ENCODE results near the gene GLB1L.
"Not testable (repeated sequence)": the region's sequence is repeated elsewhere in the genome, so short reads cannot be mapped to it uniquely, and the experiment has no call there.

Gene GLB1L

DNA sequence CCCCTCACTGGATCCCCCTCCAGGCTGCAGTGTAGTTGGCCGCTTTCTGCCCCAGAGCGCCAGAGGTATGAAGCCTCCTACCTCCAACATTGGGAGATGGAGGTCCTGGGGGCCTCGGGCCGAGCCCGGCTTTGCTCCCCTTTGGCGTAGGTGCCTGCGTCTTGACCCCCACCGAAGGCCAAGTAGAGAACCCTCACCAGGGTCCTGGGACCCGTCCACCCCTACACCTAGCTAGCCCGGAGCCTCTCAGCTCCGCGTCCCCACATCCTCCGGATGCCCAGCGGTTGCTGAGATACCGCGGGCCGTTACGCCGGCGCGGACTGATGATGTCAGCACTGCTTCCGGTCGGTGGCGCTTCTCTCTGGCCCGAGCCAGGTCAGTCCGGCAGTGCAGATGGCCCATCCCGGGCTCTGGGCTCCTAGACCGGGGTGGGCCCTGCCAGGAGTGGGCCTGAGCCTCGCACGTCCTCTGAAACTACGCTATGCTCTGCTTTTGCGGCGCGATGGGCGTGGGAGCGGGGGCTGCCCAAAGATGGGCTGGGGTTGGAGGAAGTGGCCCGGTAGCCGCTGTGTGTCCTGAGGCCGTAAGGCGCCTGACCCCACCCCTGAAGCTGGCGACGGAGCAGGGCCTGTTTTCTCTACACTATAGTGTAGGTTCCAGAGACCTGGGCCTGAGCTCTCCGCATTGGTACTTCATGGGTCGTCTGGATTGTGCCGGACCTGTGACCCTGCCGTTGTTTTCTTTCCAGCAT is at the start of gene GLB1L, which contains the start of gene STK16:
TSS of gene GLB1L (minus strand) at position 297 of the 751 bp plus-strand sequence. CDS start 1,871 bp downstream, outside the sequence.
TSS of gene STK16 (plus strand) at position 332 of the 751 bp plus-strand sequence. CDS start 521 bp downstream, outside the sequence.
- peak; percentile 79 to 80 for DNase-seq

DNA sequence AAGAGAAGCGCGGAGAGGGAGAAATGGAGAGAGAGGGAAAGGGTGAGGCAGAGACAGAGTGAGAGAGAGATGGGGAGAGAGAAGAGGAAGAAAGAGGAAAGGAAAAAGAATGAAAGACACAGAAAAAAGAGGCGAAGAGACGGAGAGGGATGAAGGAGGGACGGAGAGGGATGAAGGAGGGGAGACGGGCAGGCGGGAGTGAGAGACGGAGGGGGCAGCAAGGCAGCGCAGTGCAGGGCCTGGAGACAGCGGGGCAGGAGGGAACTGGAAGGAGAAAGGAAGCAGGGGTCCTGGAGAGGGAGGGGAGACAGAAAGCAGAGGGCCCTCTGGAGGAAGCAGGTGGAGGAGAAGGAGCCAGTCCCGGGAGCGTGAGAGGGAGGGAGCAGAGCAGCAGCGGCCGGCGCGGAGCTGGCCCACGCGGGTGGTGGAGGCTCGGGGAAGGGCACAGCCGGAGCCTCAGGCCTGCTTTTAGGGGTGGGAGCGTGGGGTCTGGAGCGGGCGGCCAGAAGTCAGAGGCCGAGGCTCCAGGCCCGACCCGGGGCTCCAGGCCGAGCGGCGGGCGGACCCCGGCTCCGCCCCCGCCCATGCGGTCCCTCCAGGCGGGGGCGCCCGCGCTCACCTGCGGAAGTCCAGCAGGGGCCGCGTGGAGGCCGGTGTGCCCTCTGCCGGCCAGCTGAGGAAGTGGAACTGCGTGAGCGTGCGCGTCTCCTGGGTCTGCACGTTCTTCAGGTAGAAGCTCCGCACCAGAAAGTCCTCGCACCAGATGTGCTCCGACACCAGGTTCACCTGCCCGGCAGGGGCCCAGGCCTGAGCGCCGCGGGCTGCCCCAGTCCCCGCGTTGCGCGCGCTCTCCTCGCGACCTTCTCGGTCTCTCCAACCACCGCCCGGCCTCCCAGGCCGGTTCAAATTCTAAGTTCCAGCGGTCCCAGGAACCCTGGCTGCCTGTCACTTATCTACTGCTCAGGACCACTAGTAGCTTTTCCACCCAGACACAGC is 49.4 kb upstream of the GLB1L start:
- peak; percentile 84 to 85 for DNase-seq

DNA sequence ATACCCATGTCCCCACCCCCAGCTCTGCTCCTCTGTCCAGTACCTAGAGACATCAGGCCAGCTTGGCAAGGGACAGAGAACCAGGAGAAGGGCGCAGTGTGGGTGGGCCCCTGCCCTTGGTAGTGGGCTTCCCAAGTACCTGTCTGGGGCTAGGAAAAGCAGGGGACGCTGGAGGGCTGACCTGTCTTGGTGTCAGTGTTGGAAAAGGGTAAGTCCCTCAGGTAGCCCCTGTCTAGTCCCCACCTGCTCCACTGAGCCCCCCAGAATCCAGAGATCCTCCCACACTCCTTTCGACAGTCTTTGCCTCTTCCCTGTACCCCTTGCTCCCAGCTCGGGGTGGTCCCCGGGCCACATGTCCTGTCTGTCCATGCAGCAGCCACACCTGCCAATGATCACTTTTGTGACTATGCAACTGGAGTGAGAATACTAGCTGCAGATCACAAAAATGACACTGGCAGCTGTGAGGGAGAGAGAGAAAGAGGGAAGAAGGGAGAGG is 48.5 kb upstream of the GLB1L start:
- no peak for DNase-seq

DNA sequence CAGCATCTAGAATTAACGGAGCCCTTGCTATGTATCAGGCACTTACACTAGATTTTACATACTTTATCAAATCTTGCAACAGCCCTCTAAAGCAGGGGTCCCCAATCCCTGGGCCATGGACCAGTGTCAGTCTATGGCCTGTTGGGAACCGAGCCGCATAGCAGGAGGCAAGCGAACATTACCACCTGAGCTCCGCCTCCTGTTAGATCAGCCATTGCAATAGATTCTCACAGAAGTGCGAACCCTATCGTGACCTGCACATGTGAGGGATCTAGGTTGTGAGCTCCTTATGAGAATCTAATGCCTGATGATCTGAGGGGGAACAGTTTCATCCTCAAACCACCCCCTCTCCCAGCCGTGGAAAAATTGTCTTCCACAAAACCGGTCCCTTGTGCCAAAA is 47.4 kb upstream of the GLB1L start:
- no peak for DNase-seq

DNA sequence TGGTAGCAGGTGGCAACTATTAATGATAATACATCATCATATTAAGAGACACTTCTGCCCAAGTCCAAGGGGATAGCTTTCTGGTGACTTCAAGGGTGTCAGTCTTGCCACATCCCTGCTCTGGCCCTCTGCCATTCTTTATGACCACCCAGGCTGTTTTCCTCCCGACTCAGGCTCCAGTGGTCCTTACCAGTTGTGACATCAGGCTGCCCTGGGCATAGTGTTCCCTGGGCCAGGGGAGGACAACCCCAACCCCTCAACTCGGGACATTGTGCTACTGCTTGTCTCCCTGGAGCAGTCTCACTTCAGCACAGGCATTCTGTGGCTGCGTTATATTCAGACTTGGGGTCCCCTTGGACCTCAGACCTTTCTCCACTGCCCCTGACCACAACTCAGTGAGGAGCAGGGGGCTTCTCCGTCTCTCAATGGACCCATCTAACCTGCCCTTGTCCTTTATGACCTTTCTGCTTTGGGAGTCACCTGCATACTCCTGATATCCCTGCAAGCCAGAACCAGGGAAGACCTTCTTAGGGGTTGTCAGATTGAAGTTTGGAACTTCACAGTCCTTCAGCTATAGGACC is 46.8 kb upstream of the GLB1L start:
- DNase-seq: no peak

DNA sequence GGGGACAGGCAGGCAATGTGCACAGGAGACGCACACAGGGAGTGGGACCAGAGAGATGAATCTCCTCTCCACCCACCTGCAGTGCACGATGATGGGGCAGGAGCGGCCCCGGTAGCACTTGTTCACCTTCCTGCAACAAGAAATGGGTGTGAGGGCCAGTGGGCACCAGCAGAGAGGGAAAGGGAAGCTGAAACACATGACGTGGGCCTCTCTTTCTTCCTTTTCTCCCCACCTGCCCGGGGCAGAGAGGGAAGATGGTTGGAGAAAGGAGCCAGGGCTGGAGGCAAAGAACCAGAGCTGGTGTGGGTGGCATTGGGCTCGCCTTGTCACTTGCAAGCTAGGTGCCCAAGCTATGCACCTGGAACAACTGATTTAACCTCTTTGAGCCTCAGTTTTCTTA is 46.1 kb upstream of the GLB1L start:
- DNase-seq: no peak

DNA sequence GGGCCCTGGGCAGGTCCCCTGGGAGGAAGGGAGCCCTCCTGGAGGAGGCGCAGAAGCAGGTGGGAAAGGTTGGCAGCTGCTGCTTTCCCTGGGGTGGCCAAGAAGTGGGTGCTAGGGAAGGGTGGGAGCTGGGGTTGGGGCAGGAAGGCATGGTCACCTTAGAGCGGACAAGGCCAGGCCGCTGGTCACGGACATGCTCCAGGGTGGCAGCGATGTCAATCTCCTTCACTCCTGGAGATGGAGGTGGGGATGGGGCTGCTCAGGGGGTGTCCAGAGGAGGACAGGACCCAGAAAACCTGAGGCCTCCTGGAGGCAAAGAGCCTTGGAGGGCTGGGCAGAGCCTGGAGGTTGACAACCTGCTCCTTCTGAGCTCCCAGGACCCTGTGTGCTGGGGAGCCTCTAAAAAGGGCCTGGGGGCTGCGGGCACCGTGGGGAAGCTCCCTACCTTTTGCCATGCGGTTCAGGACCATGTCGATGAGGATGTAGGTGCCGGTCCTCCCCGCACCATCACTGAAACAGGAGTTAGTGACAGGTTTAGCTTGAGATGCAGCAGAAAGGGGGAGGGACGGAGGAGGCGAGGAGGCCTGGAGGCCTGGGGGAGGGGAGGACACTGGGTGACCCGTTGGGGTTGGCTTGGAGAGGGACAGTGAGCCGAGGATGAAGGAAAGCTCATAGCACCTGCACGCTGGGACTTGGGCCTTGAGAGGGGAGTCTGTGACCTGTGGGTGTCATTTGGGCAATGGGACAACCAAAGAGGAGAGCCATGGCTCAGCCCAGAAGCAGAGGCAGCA is 45.3 kb upstream of the GLB1L start:
- no peak for DNase-seq

DNA sequence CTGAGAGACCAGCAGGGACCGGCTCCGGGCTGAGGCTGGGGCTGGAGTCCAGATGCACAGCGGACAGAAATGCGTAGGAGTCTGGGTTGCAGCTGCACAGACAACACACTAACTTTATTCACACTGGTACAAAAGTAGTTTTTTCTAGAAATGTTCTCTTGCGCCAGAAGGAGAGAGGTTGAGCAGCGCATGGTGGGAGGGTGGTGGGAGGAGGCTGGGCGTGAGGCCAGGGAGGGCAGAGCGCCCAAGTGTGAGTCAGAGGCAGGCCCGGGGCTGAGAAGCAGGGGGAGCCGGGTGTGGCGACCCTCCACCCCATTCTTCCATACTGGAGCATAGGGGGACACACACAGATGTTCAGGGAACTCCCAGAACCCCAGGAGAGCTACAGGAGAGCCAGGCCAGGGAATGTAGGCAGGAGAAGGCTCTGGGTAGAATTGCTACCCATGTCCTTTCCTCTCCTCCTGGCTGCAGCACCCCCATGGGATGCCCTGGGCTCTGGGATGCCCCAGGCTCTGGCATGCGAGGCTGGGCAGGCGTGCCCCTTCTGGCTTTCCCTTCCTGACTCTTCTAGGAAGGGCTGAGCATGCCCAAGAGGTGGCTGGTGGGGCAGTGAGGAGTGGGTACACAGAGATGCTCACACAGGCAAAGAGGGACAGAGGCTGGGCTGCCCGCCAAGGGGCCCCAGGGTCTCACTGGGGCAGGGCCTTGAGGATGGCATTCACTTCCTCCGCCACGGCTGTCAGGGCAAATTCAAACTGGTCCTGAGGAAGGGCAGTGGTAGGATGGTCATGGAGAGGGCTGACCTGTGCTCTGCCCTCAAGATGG is 44.5 kb upstream of the GLB1L start:
- no peak for DNase-seq

DNA sequence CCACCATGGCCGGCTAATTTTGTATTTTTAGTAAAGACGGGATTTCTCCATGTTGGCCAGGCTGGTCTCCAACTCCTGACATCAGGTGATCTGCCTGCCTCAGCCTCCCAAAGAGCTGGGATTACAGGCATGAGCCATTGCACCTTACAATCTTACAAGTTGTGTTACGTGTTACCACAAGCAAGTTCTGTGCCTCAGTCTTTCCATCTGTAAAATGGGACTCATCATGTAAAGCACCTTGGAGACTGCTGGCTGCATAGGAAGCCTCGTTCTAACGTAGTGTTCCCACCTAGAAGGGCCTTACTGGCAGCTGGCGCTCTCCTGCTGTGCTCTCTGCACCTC is 43.9 kb upstream of the GLB1L start:
- no peak for DNase-seq

DNA sequence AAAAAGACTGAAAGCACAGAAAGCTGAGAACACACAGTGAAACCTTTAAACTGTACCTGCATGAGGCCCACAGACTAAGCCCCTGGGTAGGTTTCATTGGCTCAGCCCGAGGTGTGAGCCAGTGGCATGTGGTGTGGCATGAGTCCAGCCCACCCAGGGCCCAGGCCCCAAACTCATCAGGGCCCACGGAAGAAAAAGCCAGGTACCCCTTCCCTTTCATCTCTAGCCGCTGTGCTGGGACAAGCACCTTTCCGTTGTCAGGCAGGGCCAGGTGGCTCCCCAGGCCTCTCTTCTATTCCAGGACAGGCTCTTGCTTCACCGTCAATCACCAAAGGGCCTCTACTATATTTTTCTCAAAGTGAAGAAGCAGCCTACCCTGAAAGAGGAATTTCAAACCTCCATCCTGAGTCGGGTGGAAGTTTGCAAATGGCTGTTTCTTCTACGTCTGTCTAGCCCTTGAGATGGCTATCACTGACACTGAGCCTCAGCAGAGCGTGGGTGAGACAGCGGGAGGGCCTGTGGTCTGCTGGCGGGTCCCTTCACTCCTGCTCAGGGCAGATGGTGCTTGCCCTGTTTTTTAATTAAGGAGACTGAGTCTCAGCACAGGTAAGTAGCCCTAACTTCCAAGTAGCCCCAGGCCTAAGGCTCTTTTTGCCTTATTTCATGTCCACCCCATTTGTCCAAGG is 42.5 kb upstream of the GLB1L start:
- no peak for DNase-seq

DNA sequence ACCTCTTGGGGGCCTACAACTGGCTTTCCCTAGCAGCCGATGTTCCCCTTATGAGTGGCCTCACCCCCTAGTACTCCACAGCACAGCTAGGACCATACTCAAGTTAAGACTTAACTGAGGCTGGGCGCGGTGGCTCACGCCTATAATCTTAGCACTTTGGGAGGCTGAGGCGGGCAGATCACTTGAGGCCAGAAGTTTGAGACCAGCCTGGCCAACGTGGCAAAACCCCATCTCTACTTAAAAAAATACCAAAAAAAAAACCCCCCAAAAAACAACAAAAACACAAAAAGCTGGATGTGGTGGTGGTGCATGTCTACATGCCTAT is 41.8 kb upstream of the GLB1L start:
- not testable (repeated sequence) for DNase-seq

DNA sequence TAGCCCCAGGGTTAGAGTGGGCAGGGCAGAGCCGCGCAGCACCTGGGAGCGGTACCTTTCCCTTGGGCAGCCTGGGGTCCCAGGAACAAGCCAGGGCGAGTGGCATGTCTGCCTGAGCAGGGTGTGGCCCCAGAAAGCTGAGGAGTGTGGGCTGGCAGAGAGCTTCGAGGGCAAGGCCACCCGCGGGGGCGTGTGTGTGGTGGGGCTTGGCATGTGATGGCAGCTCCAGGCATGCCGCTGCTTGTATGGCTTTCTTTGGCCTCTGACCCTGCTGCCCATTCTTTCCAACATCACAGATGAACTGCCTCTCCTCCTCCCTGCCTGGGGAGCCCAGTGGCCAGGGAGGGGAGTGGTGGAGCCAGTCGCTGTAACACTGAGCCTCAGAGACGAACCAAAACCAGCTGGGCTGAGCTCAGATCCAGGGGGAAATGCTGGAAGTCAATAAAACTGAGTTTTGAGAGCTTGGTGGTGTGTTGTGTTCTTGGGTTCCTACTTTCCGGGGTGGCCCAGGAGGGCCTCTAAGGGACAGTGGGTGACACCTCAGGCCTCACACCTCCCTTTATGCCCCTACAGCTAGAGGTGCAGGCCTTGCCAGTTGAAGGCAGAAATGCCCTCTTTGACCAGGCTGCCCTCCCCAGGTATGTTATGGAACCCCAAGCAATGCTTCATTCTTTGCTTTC is 41.3 kb upstream of the GLB1L start:
- no peak for DNase-seq

DNA sequence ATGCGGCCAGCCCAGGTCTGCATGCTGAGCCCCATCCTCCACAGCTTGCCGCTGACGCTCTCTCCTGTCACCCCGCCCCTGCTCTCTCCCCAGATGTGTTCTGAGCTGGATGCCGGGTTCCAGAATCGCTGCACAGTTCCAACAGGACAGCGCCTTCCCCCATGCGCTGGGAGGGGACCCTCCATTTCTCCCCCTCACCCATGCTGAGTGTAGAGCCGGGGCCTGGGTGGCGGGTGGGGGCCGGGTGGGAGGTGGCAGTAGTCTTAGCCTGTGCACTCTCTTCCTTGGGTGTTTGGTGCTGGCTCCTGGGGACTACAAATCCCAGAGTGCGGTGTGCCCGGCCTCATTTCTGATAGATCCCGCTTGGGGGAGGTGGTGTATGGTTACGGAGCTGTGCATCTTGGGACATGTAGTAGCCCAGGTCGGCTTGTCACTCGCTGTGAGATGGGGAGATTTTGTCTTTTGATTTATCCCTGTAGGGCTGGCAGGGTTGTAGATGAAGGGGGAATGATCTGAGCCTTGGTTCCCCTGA is 40.7 kb upstream of the GLB1L start:
- no peak for DNase-seq

DNA sequence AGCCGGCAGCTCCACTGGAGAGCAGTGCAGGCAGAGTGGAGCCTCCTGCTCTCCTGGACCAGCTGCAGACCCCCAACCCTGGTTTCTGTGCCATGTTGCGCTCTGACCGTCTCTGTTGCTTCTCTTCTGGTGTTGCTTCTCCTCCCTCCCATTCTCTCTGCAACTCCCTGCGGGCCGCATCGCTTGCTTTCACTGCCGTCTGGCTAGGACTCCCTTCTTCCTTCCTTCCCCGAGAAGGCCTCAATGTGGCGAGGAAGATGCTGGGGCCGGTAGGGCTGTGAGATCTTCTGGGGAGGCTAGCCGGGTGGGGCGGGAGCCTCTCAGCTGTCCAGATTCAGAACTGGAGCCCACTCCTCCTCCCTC is 40.1 kb upstream of the GLB1L start:
- no peak for DNase-seq

DNA sequence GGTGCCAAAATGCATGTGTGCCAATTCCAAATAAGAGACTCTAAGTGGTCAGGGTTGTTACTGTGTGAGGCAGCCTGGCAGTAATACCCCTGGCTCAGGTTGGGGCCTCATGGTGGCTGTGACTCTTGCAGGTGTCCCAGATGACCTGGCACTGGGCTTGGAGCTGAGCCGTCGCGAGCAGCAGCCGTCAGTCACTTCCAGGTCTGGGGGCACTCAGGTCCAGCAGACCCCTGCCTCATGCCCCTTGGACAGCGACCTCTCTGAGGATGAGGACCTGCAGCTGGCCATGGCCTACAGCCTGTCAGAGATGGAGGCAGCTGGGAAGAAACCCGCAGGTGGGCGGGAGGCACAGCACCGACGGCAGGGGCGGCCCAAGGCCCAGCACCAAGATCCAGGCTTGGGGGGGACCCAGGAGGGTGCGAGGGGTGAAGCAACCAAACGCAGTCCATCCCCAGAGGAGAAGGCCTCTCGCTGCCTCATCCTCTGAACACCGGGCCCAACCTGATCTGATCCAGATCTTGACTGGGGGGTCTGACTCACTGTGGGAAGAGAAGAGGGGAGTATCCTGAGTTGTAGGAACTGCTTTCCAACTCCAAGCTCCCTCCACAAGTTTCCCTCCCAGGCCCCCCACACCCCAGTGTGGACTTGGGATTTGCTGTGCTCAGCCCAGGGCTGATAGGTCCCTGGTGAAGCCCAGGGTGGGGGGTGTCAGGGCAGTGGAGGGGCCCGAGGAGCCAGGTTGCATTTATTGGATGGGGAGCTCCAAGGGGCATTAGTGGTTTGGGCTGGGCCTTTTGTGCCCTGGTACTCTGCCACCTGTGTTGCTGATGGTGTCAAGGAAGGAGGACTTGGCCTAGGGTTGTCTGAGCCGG is 39.5 kb upstream of the GLB1L start:
- DNase-seq: no peak

DNA sequence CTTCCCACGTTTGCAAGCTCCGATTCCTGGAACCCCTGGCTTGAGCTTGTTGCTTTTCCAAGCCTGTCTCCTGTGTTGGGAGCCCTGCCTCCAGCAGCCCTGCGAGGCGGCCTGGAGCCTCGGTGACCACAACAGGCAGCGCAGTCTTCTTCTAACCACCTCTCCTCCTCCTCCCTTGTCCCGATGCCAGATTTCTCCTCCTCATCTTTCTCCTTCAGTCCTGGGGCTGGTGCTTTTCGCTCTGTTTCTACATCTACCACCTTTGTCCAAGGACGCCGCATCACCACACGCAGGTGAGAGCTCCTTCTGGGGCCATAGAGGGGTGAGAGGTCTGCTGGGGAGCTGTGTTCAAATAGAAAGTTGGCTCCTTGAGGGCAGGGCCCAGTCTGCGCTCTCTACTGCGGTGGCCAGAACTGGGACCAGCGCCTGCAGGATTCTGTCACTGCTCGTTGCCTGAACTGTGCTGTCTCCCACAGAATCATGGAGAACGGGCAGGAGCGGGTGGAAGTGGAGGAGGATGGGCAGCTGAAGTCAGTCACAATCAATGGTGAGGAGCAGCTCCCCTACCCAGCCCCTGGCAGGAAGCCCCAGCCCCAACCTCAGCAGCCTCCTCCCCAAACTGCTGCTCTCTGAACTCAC is 37.8 kb upstream of the GLB1L start:
- no peak for DNase-seq

DNA sequence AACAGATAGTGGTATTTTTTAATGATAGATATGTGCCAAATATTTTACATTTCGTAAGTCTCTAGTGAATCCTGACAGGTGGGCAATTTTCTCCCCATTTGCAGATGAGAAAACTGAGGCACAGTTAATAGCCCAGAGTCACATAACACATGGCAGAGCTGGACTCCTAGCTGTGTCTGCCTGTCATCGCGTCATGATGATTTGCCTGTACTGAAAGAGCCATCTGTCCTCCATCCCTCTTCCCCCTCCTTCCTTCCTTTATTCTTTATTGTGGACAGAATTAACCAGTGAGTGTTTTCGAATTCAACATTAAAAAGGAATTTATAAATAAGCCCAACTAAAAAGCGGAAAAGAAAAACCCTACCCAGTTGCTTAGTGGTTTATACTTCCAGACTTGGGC is 37.1 kb upstream of the GLB1L start:
- DNase-seq: no peak

DNA sequence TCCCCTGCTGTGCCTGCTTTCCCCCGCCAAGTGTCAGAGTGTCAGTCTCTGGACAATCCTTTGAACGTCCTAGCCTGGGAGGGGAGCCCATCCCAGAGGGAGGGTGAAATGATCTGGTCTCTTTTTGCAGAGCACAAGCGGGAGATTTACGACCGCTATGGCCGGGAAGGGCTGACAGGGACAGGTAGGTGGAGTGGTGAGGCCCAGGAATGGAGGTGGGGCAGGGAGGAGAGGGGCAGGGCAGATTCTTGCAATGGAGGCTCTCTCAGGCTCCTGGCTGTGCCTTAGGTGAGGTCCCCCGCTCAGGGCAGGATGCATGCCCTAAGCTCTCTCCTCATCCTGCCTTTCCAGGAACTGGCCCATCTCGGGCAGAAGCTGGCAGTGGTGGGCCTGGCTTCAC is 36.3 kb upstream of the GLB1L start:
- no peak for DNase-seq

DNA sequence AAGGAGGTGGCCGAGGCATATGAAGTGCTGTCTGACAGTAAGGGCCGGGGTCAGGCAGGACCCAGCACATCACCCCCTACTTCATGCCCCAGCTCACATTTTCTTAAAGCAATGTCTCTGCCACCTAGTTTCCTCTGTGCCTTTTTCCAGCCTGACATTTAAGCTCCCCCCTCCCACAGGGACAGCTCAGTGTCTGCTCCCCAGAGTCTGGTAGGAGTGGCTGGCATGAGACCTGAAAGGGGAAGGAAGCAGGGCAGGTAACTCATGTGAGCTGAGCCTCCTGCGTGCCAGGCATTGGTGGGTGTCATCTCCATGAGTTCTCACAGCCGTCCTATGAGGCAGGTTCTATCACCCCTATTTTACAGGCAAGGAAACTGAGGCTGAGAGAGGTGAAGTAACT is 35.4 kb upstream of the GLB1L start:
- no peak for DNase-seq

All from activated CD4-positive, alpha-beta T cell treated with anti-CD3 and anti-CD28 coated beads, Interleukin-2, amount 50 U/mL, for 4 hours (primary cell).